OCI-LY7 (cell line): ENCODE results near the gene SETD4. TPM values are rescaled to one million over a fixed set of nuclear protein-coding genes. Genes with fewer than 3 reads are reported as not detected.

Experiments used
- BruUV-seq: library from RNA; stranded (reverse); fragments of 400-500 nt; replicated peaks from 2 replicates; lab custom pipeline; 2021; lab: Mats Ljungman, UMichigan
- CTCF ChIA-PET: fragments of 300-600 bp; sonication (Branson Sonifier 250); formaldehyde crosslinking; loops from one replicate; lab custom pipeline; 2022; ENCODE audit warnings: antibody characterized with exemption; ENCODE audit not compliant: unreplicated experiment; lab: Charles Lee
- POLR2A ChIA-PET: fragments of 300-600 bp; sonication (Branson Sonifier 250); formaldehyde crosslinking; loops from one replicate; lab custom pipeline; 2022; ENCODE audit warnings: antibody characterized with exemption; lab: Charles Lee
- DNase-seq: peaks from one replicate; pipeline ENCODE4 v3.0.0-alpha.2; 2015; ENCODE audit warnings: low spot score
- H2AFZ ChIP-seq: fragments of 200-600 bp; sonication (generic), shearing (Covaris generic); 2 replicates; pipeline ENCODE4 v1.6.1; 2014; ENCODE audit warnings: mild to moderate bottlenecking, antibody characterized with exemption, low read length, moderate library complexity
- H3K27ac ChIP-seq: fragments of 200-600 bp; sonication (generic); 2 replicates; pipeline ENCODE4 v1.5.1; 2014; ENCODE audit warnings: mixed run types, low read depth, mild to moderate bottlenecking, moderate library complexity, low read length, inconsistent platforms; ENCODE audit not compliant: poor library complexity, severe bottlenecking
- H3K36me3 ChIP-seq: fragments of 200-600 bp; sonication (generic); 2 replicates; pipeline ENCODE4 v1.6.1; 2014; ENCODE audit warnings: mild to moderate bottlenecking, antibody characterized with exemption, low read length, moderate library complexity, mixed read lengths; ENCODE audit not compliant: insufficient read depth
- H3K4me1 ChIP-seq: fragments of 200-600 bp; sonication (generic); 2 replicates; pipeline ENCODE4 v1.5.1; 2014; ENCODE audit warnings: mild to moderate bottlenecking, low read length; ENCODE audit not compliant: insufficient read depth, poor library complexity, severe bottlenecking
- H3K4me2 ChIP-seq: fragments of 200-600 bp; sonication (generic); 2 replicates; pipeline ENCODE4 v1.6.1; 2014; ENCODE audit warnings: mild to moderate bottlenecking, low read length
- H3K4me3 ChIP-seq: fragments of 200-600 bp; sonication (generic); 2 replicates; pipeline ENCODE4 v1.5.1; 2014; ENCODE audit warnings: mild to moderate bottlenecking, low read depth, low read length; ENCODE audit not compliant: poor library complexity, severe bottlenecking
- H3K79me2 ChIP-seq: fragments of 200-600 bp; sonication (generic); 2 replicates; pipeline ENCODE4 v1.6.1; 2016; ENCODE audit warnings: low read depth, mild to moderate bottlenecking, low read length, moderate library complexity, mixed read lengths; ENCODE audit not compliant: insufficient read depth
- H3K9me2 ChIP-seq: fragments of 200-600 bp; sonication (generic); 2 replicates; pipeline ENCODE4 v1.6.1; 2016; ENCODE audit warnings: mild to moderate bottlenecking, low read length, mixed read lengths; ENCODE audit not compliant: insufficient read depth
- H3K9me3 ChIP-seq: fragments of 200-600 bp; sonication (generic); 2 replicates; pipeline ENCODE4 v1.6.1; 2014; ENCODE audit warnings: mild to moderate bottlenecking, mixed run types, low read length, mixed read lengths
- H4K20me1 ChIP-seq: fragments of 200-600 bp; sonication (generic); 2 replicates; pipeline ENCODE4 v1.6.1; 2014; ENCODE audit warnings: mild to moderate bottlenecking, antibody characterized with exemption, low read length, moderate library complexity, mixed read lengths; ENCODE audit not compliant: insufficient read depth
- CTCF ChIP-seq: fragments of 200-600 bp; sonication (generic); conservative IDR thresholded peaks from 2 replicates; pipeline ENCODE4 v1.5.1; 2014; ENCODE audit warnings: mild to moderate bottlenecking, antibody characterized with exemption, low read length, moderate library complexity, mixed read lengths
- EZH2phosphoT487 ChIP-seq: fragments of 200-600 bp; sonication (generic); IDR thresholded peaks from 2 replicates; pipeline ENCODE4 v1.6.1; 2018; ENCODE audit warnings: low read depth, borderline replicate concordance, mild to moderate bottlenecking, mixed run types, antibody characterized with exemption, low read length, moderate library complexity, mixed read lengths
- intact Hi-C: fragments of 100-400 bp; cut with micrococcal nuclease; formaldehyde crosslinking; loops from one replicate; pipeline ENCODE4 v1.10.0; 2022; ENCODE audit not compliant: unreplicated experiment
- total RNA-seq, 2 experiments: library from RNA; depleted of rRNA in 1 of 2; stranded (reverse); fragments of >200 nt in 1 of 2; shearing (Covaris generic) in 1 of 2; gene quantifications; 2 replicates each; pipeline ENCODE4 v1.2.3, GENCODE V29; 2014 to 2022

The SETD4 gene
- total RNA-seq, 2 experiments from 2014 or later, result 19.1 to 28.1 TPM

GRCh38 chr21:36098182-36098532 lies 37.8 kb upstream of the SETD4 start:
- Histone ChIP-seq H3K4me1 (peaks cover 4% of the 10 kb centered on the region), H3K9me2 (no peaks in the 10 kb centered on the region), H3K9me3 (peaks cover 15% of the 10 kb centered on the region), H3K27ac (no peak overlapping the region), H3K79me2 (no peaks in the 10 kb centered on the region), H3K4me2 (no peak overlapping the region), H2AFZ (no peak overlapping the region), H3K4me3 (no peak overlapping the region), H4K20me1 (no peaks in the 10 kb centered on the region), H3K36me3 (no peaks in the 10 kb centered on the region)
- no peak for DNase-seq
- BruUV-seq, result no TSS peak
- ChIA-PET CTCF (no interaction called here), POLR2A (no interaction called here)
- TF ChIP-seq EZH2phosphoT487 (no peak), CTCF (no peak)
- intact Hi-C loops, result no loop called here

DNA sequence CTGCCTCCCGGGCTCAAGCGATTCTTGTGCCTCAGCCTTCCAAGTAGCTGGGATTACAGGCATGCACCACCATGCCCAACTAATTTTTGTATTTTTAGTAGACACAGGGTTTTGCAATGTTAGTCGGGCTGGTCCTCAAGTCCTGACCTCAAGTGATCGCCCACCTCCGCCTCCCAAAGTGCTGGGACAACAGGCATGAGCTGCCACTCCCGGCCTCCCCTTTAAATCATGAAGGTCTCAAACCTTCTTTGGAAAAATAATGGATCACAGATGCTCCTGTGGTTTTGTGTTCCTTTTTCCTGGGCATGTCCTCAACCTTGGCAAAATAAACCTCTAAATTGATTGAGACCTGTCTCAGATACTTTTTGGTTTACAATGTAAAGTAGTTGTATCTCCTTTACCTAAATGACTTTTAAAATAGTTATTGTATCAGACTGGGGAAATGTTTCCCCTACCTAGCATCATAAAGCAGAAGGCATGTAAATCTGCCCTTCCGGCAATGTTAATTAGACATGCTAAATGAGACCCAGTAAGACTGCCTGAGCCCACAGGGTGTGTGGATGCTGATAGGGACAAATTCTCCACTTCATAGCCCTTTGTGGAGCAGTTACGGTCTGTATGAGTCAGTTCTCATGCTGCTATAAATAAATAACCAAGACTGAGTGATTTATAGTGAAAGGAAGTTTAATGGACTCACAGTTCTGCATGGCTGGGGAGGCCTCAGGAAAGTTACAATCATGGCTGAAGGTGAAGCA lies 37.3 kb upstream of the SETD4 start:
- H3K4me2 ChIP-seq, result no peak overlapping the region
- no peak for DNase-seq
- no peaks in the 10 kb centered on the region for H3K9me2 ChIP-seq
- H3K4me3 ChIP-seq, result no peak overlapping the region
- CTCF ChIA-PET, result interaction anchor here (1.0 kb wide), 1 partner anchor 15 kb away, joined by 3 read pairs; no protein-coding TSS in a partner anchor
- POLR2A ChIA-PET, result interaction anchor here (0.7 kb wide), 1 partner anchor 1477 kb away, joined by 3 read pairs; no protein-coding TSS in a partner anchor
- peaks cover 4% of the 10 kb centered on the region for H3K4me1 ChIP-seq
- peaks cover 16% of the 10 kb centered on the region for H3K9me3 ChIP-seq
- H3K27ac ChIP-seq, result no peak overlapping the region
- no peaks in the 10 kb centered on the region for H3K79me2 ChIP-seq
- TF ChIP-seq CTCF (no peak), EZH2phosphoT487 (no peak)
- intact Hi-C loops, result no loop called here
- BruUV-seq, result no TSS peak
- no peak overlapping the region for H2AFZ ChIP-seq
- no peaks in the 10 kb centered on the region for H3K36me3 ChIP-seq
- no peaks in the 10 kb centered on the region for H4K20me1 ChIP-seq
